Tongue (tissue), 2 donors: Measurements from ENCODE around the gene MAP7D1. TPM values are rescaled to one million over a fixed set of nuclear protein-coding genes. Genes with fewer than 3 reads are reported as not detected.

Source experiments
- DNase-seq: peaks from one replicate; pipeline ENCODE4 v3.0.0-alpha.2; 2015
- total RNA-seq: library from RNA; depleted of rRNA; stranded (reverse); fragments of >200 nt; gene quantifications from one replicate; pipeline ENCODE4 v1.2.3, GENCODE V29; 2014

The MAP7D1 gene
- 134 TPM for total RNA-seq

- DNase-seq = peak; percentile 92
Measured at GRCh38 chr1:36155408-36156328, at the start of gene MAP7D1. TSS of gene MAP7D1 (plus strand) at chr1:36156160. CDS start at chr1:36156418, 258 bp downstream.

GRCh38 chr1:36106269-36106668 lies 49.7 kb upstream of the MAP7D1 start:
- DNase-seq = no peak

GRCh38 chr1:36107394-36107793 lies 48.6 kb upstream of the MAP7D1 start:
- no peak for DNase-seq

DNA sequence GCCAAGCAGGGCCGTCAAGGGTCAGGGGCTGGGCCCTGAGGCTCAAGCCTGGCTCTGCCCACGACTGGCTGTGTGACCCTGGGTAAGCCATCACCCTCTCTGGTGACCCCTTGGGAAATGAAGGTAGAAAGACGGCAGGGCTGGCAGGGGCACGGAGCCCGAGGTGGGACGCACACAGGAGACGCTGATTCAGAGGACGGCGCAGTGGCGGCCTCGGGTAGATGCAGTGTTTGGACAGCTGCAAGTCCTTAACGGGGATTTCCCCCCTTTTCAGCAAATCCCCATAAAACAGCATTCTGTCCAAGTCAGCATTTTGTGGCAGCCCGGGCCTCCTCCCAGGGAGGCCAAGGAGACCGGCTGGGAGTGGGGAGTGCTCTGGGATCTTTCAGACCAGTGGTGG lies 47.6 kb upstream of the MAP7D1 start:
- DNase-seq = peak; percentile 59

DNA sequence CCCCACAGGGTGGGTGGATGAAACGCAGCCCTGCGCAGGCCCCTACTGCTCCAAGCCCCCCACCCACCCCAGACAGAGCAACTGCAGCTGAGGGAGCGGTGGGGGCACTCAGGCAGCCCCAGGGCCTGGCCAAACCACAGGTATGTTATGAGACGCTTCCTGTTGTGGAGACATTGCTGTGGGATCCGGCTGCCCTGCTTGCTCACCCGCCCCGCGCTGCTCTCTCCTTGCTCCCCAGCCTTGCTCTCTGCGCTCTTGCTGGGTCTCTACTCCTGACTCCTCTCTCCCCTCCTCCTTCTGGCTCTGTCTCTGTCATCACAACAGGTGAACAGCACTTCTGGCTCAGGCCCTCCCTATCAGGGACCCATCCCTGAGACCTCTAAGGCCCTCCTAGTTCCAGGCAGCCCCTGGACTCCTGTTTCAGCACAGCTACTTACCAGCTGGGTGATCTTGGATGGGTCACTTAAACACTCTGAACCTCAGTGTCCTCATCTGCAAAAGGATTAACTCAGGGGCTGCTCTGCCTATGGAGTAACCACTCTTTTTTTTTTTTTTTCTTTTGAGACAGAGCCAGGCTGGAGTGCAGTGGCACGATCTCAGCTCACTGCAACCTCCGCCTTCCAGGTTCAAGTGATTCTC lies 46.8 kb upstream of the MAP7D1 start:
- DNase-seq = peak; percentile 37

DNA sequence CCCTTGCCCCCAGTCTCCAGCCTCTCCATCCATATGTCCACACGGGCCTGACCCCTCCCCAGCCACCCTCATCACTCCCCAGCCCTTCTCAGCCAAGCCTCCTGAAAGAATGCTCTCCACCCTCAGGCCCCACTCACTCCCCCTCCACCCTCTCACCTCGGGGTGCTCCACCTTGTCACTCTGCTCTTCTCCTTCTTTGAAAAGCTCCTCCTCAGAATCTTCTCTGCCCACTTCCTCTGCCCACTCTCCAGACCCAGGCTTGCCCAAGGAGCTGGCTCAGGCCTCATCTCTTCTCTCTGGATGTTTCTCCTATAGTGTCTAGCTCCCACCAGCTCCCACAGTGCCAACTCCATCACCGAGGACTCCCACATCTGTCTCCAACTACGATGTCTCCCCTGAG lies 44.8 kb upstream of the MAP7D1 start:
- no peak for DNase-seq

DNA sequence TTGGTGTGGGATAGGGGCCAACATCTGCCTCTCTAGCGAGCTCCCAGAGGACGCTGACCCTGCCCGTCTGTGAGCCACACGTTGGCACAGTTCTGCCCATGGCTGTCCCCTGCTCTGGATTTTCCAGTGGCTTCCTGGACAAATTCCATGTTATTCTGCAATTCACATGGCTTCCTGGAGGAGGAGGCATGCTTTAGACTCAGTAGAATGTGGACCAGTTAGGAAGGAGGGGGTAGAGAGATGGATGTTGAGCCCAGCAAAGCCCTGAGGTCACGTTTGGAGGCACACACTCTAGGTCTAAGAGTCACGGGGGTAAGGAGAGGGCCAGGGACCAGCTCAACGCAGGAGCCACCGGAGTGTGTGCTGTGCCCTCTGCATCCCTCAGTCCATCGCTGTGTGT lies 43.1 kb upstream of the MAP7D1 start:
- DNase-seq = no peak

GRCh38 chr1:36114371-36114770 lies 41.6 kb upstream of the MAP7D1 start:
- no peak for DNase-seq

GRCh38 chr1:36115200-36115669 lies 40.7 kb upstream of the MAP7D1 start:
- peak; percentile 78 for DNase-seq

- DNase-seq = no peak
Measured at GRCh38 chr1:36115931-36116330, 40.0 kb upstream of the MAP7D1 start.

DNA sequence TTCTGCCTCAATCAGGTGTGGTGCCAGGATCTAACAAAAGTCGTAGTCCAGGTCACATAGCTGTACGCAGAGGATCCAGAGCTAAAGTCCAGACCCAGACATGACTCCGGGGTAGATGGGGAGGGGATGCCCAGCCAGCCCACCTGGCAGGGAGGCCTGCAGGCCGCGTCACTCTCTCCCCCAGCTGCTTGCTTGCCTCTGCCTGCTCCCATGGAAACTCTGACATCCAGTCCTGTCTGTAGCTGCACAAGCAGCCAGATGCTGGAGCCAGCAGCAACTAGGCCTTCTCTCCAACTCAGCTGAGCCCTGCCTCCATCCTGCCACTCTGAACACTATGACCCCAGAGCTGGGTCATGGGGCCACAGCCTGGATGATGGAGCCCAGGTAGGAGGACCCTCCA lies 39.1 kb upstream of the MAP7D1 start:
- peak; percentile 76 for DNase-seq

DNA sequence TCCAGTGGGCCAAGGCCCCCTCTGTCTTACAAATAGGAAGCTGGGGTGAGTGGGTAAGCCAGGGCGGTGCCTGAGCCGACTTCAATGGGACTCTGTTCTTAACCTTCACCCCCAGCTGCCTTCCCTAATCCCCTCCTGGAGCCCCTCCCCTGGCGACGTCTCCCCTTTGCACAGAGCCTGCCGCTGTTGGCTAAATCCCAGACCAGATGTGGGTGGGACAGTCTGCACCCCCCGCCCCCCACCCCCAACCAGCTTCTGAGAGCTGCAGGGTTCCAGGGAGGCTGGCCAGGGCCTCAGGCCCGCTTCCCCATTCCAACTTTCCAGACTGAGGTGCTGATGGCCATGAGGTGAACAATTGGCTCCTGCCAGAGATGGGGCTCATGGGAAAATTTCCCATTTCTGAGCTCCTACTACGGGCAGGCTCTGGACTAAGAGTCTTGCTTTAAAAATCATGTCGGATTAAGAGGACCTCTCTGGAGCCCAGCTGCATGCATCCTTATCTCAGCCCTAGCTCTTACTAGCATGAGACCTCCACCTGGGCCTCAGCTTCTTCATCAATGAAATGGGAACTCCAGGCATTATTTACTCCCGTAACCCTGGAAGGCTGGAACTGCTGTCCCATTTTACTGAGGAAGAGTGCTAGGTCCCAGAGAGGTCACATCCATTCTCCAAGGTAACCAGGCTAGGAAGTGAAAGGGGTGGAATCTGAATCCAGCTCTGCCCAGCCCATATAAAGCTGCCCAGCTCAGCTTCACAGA lies 37.3 kb upstream of the MAP7D1 start:
- no peak for DNase-seq

- no peak for DNase-seq
Measured at GRCh38 chr1:36119456-36119855, 36.5 kb upstream of the MAP7D1 start.

DNA sequence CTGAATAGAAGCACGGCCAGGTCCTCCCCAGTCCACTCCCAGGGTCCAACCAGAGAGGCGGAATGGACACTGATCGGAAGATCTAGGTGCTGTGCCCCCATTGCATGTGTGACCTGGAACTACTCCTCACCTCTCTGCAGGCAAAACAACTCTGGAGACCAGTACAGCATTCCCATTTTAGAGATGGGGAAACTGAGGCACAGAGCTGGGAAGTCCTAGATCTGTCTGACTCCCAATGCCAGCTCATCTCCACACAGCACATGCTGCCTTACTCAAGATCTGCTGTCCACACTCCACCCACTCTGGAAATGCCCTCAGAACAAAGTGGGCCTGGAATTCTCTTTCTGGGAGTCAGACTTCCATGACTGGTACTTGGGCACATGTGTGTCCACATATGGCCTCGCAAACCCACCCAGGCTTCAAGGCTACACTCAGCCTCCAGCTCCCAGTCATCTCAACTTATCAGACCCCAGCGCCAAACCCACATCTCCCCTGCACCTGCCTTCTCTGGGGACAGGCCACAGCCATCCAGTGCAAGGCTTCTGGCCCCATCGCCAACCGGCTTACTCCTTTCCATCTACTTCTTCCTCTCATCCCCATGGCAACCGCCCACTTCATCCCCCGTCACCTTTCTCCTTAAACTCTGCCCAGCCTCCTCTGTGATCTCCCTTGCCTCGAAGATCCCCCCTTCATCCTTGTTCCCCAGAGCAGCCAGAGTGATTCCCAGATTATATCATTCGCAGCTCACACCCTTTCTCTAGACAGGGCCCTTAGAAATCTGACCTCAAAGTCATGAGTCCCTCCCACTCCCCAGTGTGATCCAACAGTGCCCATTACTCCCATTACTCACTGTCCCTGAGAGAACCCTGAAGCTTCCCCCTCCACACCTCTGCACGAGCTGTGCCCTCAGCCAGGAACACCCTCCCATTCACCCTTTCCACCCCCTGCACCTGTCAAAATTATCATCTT lies 33.6 kb upstream of the MAP7D1 start:
- no peak for DNase-seq

DNA sequence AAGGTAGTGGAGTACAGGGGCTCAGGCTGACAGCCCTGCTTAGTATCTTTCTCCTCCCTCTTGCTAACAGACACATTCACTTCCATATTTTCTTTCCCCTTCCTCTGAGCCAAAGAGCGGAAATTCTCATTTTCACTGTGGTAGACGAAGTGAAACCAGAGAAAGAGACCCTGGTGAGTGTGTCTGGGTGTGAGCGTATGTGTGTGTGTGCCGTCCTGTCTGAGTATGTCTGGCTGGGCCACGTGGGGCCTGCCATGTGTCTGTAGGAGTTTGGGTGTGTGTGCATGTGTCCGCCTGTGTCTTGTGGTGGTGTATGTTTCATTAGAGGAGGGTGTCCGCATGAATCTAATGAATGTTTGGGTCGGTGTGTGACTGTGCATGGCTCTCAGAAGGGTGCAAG lies 32.6 kb upstream of the MAP7D1 start:
- peak; percentile 57 for DNase-seq

DNA sequence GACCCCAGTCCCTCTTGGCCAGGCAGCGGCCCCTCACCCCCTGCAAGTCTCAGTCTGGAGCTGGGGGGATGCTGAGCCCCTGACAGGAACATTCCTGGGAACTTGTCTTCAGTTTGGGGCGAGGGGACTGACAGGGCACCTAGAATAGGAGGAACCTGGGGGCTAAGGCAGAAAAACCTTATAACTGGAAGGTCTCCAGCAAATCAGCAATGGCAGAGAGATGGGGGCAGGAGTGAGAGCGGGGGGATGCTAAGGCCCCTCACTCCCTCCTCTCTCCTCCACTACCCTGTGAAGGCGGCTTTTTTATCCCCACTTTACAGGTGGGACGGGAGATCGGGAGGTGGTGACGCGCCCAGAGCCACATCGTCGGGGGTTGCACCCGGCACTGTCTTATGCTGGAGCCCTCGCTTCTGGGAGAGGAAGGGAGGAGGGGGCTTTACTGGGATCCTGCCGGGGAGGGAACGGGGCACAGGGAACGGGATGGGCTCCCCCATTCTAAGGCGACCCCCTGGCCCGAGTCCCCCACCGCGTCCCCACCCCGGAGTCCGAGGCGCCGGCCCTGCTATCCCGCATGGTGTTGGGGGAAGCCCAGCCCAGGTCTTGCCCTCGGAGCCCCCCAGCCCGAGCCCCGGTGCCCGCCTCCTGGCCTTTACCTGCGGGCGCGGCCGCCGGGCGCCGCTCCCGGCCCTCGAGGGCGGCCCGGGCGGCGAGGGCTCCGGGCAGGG lies 31.4 kb upstream of the MAP7D1 start:
- DNase-seq = no peak

- no peak for DNase-seq
Measured at GRCh38 chr1:36125129-36125991, 30.6 kb upstream of the MAP7D1 start, which contains the start of gene COL8A2. TSS of gene COL8A2 (minus strand) at chr1:36125222. CDS start at chr1:36100242, 24,980 bp downstream.

- no peak for DNase-seq
Measured at GRCh38 chr1:36126005-36126716, 29.8 kb upstream of the MAP7D1 start.
